Loucy (cell line): ENCODE measurements around the gene RNF169.
A peak's percentile ranks its signal among the peaks of the same experiment; 100 is the strongest.

Source experiments
- H2AFZ ChIP-seq: fragments of 200-600 bp; sonication (generic); 2 replicates; pipeline ENCODE4 v1.6.0; 2016; ENCODE audit warnings: antibody characterized with exemption, mild to moderate bottlenecking, low read length, moderate library complexity
- H3F3A ChIP-seq: fragments of 200-600 bp; 2 replicates; pipeline ENCODE4 v1.6.0; 2016; ENCODE audit warnings: antibody characterized with exemption, low read depth, mild to moderate bottlenecking
- H3K27me3 ChIP-seq: fragments of 200-600 bp; sonication (generic); 2 replicates; pipeline ENCODE4 v1.6.1; 2014; ENCODE audit warnings: low read length, mild to moderate bottlenecking; ENCODE audit not compliant: insufficient read depth, poor library complexity, severe bottlenecking
- H3K36me3 ChIP-seq: fragments of 200-600 bp; sonication (generic); 2 replicates; pipeline ENCODE4 v1.6.1; 2016; ENCODE audit warnings: low read length; ENCODE audit not compliant: insufficient read depth
- H3K4me1 ChIP-seq: fragments of 200-600 bp; sonication (generic); 2 replicates; pipeline ENCODE4 v1.5.1; 2014; ENCODE audit warnings: low read length, mild to moderate bottlenecking; ENCODE audit not compliant: insufficient read depth, poor library complexity, severe bottlenecking
- H3K4me2 ChIP-seq: fragments of 200-600 bp; sonication (generic); 2 replicates; pipeline ENCODE4 v1.6.0; 2014; ENCODE audit warnings: antibody characterized with exemption, low read length, low read depth, mild to moderate bottlenecking; ENCODE audit not compliant: poor library complexity, severe bottlenecking
- H3K4me3 ChIP-seq: fragments of 200-600 bp; sonication (generic); 2 replicates; pipeline ENCODE4 v1.5.1; 2014; ENCODE audit warnings: low read length, mild to moderate bottlenecking, mixed read lengths; ENCODE audit not compliant: poor library complexity, severe bottlenecking
- H3K79me2 ChIP-seq: fragments of 200-600 bp; sonication (generic); 2 replicates; pipeline ENCODE4 v1.6.1; 2014; ENCODE audit warnings: low read length; ENCODE audit not compliant: insufficient read depth
- H3K9ac ChIP-seq: fragments of 200-600 bp; sonication (generic); 2 replicates; pipeline ENCODE4 v1.6.0; 2014; ENCODE audit warnings: mild to moderate bottlenecking, low read depth, low read length, moderate library complexity; ENCODE audit not compliant: poor library complexity, severe bottlenecking
- H3K9me2 ChIP-seq: fragments of 200-600 bp; sonication (generic); replicated peaks from 2 replicates; pipeline ENCODE4 v1.6.1; 2016; ENCODE audit warnings: low read depth, low read length, mixed read lengths
- H3K9me3 ChIP-seq: fragments of 200-600 bp; sonication (generic); 2 replicates; pipeline ENCODE4 v1.6.1; 2014; ENCODE audit warnings: mild to moderate bottlenecking, antibody characterized with exemption, low read length, low read depth; ENCODE audit not compliant: insufficient read depth
- H4K20me1 ChIP-seq: fragments of 200-600 bp; sonication (generic); 2 replicates; pipeline ENCODE4 v1.6.0; 2014; ENCODE audit warnings: antibody characterized with exemption, low read length, mild to moderate bottlenecking; ENCODE audit not compliant: insufficient read depth, poor library complexity, severe bottlenecking
- EZH2phosphoT487 ChIP-seq: fragments of 200-600 bp; IDR thresholded peaks from 2 replicates; pipeline ENCODE4 v1.6.1; 2018; ENCODE audit warnings: antibody characterized with exemption, mild to moderate bottlenecking, moderate library complexity, borderline replicate concordance
- TF ChIP-seq, protein P1 (sequence below): fragments of 200-600 bp; sonication (generic); conservative IDR thresholded peaks from 2 replicates; pipeline ENCODE4 v1.5.1; 2014; ENCODE audit warnings: mild to moderate bottlenecking, antibody characterized with exemption, low read length

Gene RNF169

DNA sequence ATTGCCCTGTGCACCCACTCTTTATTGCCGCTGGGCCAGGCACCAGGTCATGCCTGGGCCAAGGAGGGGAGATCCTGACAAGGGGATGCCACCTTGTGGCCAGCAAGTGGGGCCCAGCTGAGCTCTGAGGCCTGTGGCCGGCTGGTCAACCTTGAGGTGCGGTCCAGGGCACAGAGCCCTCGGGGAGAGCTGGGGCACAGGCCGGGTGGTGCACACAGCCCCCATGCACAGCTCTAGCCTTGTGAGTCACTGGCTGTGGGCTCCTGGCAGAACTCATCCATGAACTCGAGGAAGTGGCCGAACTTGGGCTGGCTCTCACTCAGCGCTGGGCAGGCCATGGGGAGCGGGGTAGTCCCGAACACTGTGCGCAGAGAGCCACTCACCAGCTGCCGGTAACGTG, 94.3 kb downstream of the RNF169 start:
- no peaks in the 10 kb centered on the region for H3K9me3 ChIP-seq
- no peak overlapping the region for H2AFZ ChIP-seq
- H4K20me1 ChIP-seq: no peaks in the 10 kb centered on the region
- H3K4me2 ChIP-seq: no peak overlapping the region
- no peaks in the 10 kb centered on the region for H3K9me2 ChIP-seq
- H3K9ac ChIP-seq: no peak overlapping the region
- no peak for TF ChIP-seq EZH2phosphoT487
- TF ChIP-seq, protein P1, sequence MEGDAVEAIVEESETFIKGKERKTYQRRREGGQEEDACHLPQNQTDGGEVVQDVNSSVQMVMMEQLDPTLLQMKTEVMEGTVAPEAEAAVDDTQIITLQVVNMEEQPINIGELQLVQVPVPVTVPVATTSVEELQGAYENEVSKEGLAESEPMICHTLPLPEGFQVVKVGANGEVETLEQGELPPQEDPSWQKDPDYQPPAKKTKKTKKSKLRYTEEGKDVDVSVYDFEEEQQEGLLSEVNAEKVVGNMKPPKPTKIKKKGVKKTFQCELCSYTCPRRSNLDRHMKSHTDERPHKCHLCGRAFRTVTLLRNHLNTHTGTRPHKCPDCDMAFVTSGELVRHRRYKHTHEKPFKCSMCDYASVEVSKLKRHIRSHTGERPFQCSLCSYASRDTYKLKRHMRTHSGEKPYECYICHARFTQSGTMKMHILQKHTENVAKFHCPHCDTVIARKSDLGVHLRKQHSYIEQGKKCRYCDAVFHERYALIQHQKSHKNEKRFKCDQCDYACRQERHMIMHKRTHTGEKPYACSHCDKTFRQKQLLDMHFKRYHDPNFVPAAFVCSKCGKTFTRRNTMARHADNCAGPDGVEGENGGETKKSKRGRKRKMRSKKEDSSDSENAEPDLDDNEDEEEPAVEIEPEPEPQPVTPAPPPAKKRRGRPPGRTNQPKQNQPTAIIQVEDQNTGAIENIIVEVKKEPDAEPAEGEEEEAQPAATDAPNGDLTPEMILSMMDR: peak; percentile 22; the same call in 1 of the 2 replicates
- H3K36me3 ChIP-seq: peaks cover 27% of the 10 kb centered on the region
- H3K4me3 ChIP-seq: no peak overlapping the region
- H3K27me3 ChIP-seq: no peaks in the 10 kb centered on the region
- no peaks in the 10 kb centered on the region for H3F3A ChIP-seq
- H3K79me2 ChIP-seq: no peaks in the 10 kb centered on the region
- H3K4me1 ChIP-seq: peaks cover 27% of the 10 kb centered on the region

DNA sequence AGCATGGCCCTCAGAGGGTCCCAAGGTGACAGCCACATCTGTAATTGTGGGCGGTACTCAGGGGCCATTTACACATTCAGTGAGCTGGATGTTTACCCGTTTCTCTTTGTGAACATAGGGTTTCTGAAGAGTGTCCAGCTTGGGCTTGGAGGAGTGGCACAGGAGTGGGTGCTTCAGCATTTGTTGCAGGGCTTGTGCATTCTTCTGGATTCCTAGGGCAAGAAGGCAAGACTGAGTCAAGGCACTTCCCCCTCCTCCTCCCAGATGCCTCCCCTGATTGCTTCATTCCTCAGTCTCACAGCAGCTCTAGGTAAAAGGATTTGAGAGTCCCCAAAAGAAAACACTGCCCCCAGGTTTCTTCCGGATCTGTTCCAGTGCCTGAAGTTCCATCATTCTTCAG, 95.4 kb downstream of the RNF169 start:
- Histone ChIP-seq H3K4me3 (no peak overlapping the region), H3K9me2 (no peaks in the 10 kb centered on the region), H4K20me1 (no peaks in the 10 kb centered on the region), H3K4me2 (no peak overlapping the region), H3K79me2 (no peaks in the 10 kb centered on the region), H3K36me3 (peaks cover 20% of the 10 kb centered on the region), H3F3A (no peaks in the 10 kb centered on the region), H3K4me1 (peaks cover 19% of the 10 kb centered on the region), H3K9ac (no peak overlapping the region), H3K27me3 (no peaks in the 10 kb centered on the region), H2AFZ (no peak overlapping the region), H3K9me3 (no peaks in the 10 kb centered on the region)
- TF ChIP-seq, protein P1: no peak
- TF ChIP-seq EZH2phosphoT487: no peak

DNA sequence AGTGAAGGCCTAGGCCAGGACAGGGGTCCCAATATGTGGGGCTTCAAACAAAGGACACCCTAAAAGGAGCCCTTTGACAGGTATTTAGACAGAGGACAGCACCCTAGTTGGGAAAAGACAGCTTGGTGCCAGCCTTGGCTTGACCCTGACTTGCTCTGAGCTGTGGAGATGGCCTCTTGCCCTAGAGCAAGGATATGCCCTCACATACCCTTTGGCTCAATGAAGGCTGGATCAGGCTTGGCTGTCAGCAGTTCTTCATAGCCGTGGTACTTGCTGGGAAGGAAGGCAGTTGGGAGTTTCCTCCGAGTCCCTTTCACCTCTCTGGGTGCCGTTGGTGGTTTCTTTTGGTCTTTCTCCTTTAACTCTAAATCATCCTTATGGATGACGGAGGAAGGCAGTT, 96.2 kb downstream of the RNF169 start:
- TF ChIP-seq, protein P1: no peak
- no peak for TF ChIP-seq EZH2phosphoT487
- peaks cover 20% of the 10 kb centered on the region for H3K36me3 ChIP-seq

More for the DNA sequence above, 96.2 kb downstream of the RNF169 start:
- Histone ChIP-seq H3K9ac (no peak overlapping the region), H3K79me2 (no peaks in the 10 kb centered on the region), H3K4me2 (no peak overlapping the region), H2AFZ (no peak overlapping the region), H3K27me3 (no peaks in the 10 kb centered on the region), H3K4me1 (peaks cover 22% of the 10 kb centered on the region), H3K4me3 (no peak overlapping the region), H3K9me3 (no peaks in the 10 kb centered on the region), H3K9me2 (no peaks in the 10 kb centered on the region), H3F3A (no peaks in the 10 kb centered on the region), H4K20me1 (no peaks in the 10 kb centered on the region)
